Stimulated activated CD8-positive, alpha-beta memory T cell treated with anti-CD3 and anti-CD28 coated beads, Interleukin-2, amount 100 ng/mL, for 48 hours (primary cell): ENCODE measurements around the gene NSUN6.
"Not testable (repeated sequence)": the region's sequence is repeated elsewhere in the genome, so short reads cannot be mapped to it uniquely, and the experiment has no call there.

Experiments
- DNase-seq, 2 donors: peaks; one replicate each; pipeline ENCODE4 v3.0.0-alpha.2; 2020; ENCODE audit warnings: low read depth in 2 of 2

The NSUN6 gene

GRCh38 chr10:18607503-18608378 lies 43.6 kb downstream of the NSUN6 start:
- no peak for DNase-seq

GRCh38 chr10:18606051-18606695 lies 45.2 kb downstream of the NSUN6 start:
- DNase-seq: no peak

GRCh38 chr10:18601321-18601720 lies 50.1 kb downstream of the NSUN6 start:
- DNase-seq: no peak

GRCh38 chr10:18599392-18599791 lies 52.0 kb downstream of the NSUN6 start:
- no peak for DNase-seq

- DNase-seq: no peak
These were observed 56.7 kb downstream of the NSUN6 start for GRCh38 chr10:18594574-18595156.

- not testable (repeated sequence) for DNase-seq
These were observed 60.2 kb downstream of the NSUN6 start for GRCh38 chr10:18591141-18591540.

GRCh38 chr10:18586637-18587036 lies 64.8 kb downstream of the NSUN6 start:
- not testable (repeated sequence) for DNase-seq

GRCh38 chr10:18583575-18584270 lies 67.7 kb downstream of the NSUN6 start:
- DNase-seq: no peak

GRCh38 chr10:18582803-18583202 lies 68.6 kb downstream of the NSUN6 start:
- no peak for DNase-seq

GRCh38 chr10:18577823-18578685 lies 73.3 kb downstream of the NSUN6 start:
- DNase-seq: no peak

GRCh38 chr10:18576586-18576985 lies 74.8 kb downstream of the NSUN6 start:
- no peak for DNase-seq

- DNase-seq: no peak
These were observed 78.3 kb downstream of the NSUN6 start for GRCh38 chr10:18572959-18573561.

GRCh38 chr10:18571780-18572179 lies 79.6 kb downstream of the NSUN6 start:
- no peak for DNase-seq

GRCh38 chr10:18571076-18571475 lies 80.3 kb downstream of the NSUN6 start:
- no peak for DNase-seq

GRCh38 chr10:18570386-18570785 lies 81.0 kb downstream of the NSUN6 start:
- not testable (repeated sequence) for DNase-seq

GRCh38 chr10:18567343-18567856 lies 84.0 kb downstream of the NSUN6 start:
- no peak for DNase-seq

GRCh38 chr10:18566177-18566576 lies 85.2 kb downstream of the NSUN6 start:
- no peak for DNase-seq

GRCh38 chr10:18565006-18565405 lies 86.4 kb downstream of the NSUN6 start:
- DNase-seq: no peak

GRCh38 chr10:18563003-18563726 lies 88.2 kb downstream of the NSUN6 start:
- no peak for DNase-seq
